Pulmonary artery endothelial cell (primary cell): ENCODE data around the gene ATP6V0E2. TPM values are rescaled to one million over a fixed set of nuclear protein-coding genes. Genes with fewer than 3 reads are reported as not detected.
A peak's percentile ranks its signal among the peaks of the same experiment; 100 is the strongest.

Source experiments
- DNase-seq: peaks from one replicate; pipeline ENCODE4 v3.0.0-alpha.2; 2011; ENCODE audit warnings: low read depth, low spot score
- total RNA-seq: library from RNA; depleted of rRNA; stranded (reverse); fragments of >200 nt; gene quantifications from 2 replicates; pipeline ENCODE4 v1.2.3, GENCODE V29; 2014

ATP6V0E2 gene
- total RNA-seq, 1 donor from 2014 or later = 20.8 TPM

DNA sequence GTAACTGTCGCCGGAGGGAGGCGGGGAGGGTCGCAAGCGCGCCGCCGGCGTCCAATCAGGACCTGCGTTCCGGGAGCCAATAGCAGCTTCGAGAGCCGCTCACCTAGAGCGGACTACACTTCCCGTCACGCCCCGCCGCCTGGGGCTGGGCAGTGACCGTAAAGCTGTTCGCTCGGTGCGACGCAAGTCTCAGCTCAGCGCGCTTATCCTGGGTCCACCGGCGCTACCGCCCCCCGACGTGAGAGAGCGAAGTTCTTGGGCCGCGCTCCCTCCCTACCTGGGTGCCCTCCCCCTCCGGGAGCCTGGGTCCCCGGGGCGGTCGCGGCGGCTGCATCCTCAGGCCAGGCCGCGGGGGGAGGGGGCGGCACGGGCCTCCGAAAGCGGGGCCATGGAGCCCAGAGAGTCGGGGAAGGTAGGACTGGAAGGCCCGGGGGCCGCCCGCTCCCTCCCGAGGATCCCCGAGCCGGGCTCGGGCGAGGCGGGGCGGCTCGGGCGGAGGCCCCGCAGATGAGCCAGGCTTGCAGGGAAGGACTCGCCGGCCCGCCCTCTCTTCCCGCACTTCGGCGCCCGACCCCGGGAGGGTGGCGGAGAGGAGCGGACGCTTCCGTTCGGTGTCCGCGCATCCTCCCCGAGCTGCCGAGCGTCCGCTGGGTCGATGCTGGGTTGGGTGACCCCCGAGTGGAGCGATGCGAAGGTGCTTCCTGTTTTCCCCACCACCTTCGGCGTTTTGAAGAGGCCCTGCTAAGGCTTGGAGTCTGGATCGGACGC lies 35.4 kb upstream of the ATP6V0E2 start, which contains the start of gene ZNF862:
Gene ZNF862, plus strand, starts transcription at position 152 of the 768 bp plus-strand sequence. Its CDS starts 237 bp downstream, at position 389.
- peak; percentile 93 for DNase-seq

DNA sequence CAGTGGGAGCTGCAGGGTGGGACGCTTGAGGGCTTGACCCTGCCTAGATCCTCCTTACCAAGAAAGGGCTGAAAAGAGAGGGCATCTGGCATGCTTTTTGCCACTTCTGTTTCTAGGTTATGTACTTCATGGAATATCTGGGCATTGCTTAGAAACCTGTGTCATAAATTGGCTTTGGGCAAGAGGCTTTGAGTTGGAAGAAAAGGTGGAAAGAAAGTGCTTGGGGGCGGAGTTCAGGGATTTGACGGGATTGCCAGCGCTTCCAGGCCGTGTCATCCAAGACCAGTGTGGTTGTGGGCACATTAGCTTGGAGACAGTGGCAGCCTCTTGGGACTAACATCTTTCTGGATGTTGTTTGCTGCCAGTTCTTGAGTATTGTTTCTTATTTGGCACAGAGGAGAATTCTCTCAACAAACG lies 34.8 kb upstream of the ATP6V0E2 start:
- DNase-seq = no peak

DNA sequence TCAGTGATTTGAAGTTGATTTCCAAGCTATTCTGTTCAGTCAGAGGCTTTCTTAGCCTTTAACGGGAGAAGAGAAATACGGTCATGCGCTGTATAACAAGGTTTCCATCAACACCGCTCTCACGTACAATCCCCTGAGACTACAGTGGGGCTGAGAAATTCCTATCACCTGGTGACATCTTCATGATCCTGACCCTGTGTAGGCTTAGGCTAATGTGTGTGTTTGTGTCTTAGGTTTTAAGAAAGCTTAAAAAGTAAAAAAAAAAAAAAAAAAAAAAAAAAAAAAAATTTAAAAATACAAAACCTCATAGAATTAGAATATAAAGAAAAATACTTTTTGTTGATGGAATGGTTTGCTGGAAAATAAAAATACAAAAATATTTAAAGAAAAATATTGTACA lies 33.8 kb upstream of the ATP6V0E2 start:
- DNase-seq = no peak

- DNase-seq = no peak
Observed at GRCh38 chr7:149843566-149843965, 30.2 kb upstream of the ATP6V0E2 start.

DNA sequence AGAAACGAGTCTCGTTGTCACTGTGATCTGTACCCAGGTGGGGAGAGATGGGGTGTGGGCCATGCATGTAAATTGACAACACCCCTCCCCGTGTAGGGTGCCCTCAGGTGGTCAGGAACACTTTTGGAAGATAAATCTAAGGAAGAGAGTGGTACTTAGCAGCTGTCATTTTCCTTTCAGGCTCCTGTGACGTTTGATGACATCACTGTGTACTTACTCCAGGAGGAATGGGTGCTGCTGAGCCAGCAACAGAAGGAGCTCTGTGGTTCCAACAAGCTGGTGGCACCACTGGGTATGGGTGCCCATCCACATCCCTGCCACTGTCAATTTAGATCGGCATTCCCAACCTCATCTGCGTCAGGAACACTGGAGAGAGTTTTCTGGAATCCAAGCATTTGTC lies 29.3 kb upstream of the ATP6V0E2 start:
- no peak for DNase-seq

GRCh38 chr7:149845257-149845980 lies 28.4 kb upstream of the ATP6V0E2 start:
- no peak for DNase-seq

- no peak for DNase-seq
Observed at GRCh38 chr7:149846021-149846420, 27.7 kb upstream of the ATP6V0E2 start.

GRCh38 chr7:149846436-149847046 lies 27.2 kb upstream of the ATP6V0E2 start:
- DNase-seq = no peak

GRCh38 chr7:149849174-149849573 lies 24.6 kb upstream of the ATP6V0E2 start:
- no peak for DNase-seq

DNA sequence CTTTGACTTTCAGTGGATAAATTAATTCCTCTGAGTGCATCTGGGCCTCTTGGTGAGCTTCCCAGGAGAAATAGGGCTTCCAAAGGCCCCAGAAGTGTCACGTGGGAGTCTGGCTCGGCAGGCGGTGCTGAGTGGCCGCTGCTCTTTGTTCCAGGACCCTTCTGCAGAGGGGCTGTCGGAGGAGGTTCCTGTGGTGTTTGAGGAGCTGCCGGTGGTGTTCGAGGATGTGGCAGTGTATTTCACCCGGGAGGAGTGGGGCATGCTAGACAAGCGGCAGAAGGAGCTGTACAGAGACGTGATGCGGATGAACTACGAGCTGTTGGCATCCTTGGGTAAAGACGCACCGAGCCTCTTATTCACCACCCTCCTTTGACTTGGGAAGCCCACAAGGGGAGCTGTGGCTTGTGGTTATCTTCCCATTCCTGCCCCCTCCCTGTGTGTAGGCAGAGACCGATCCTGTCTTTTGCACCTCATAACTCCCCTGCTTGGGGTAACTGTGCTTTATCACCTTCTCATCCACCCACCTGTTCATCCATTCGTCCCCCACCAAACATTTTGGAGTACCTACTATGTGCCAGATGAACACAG lies 23.7 kb upstream of the ATP6V0E2 start:
- no peak for DNase-seq

DNA sequence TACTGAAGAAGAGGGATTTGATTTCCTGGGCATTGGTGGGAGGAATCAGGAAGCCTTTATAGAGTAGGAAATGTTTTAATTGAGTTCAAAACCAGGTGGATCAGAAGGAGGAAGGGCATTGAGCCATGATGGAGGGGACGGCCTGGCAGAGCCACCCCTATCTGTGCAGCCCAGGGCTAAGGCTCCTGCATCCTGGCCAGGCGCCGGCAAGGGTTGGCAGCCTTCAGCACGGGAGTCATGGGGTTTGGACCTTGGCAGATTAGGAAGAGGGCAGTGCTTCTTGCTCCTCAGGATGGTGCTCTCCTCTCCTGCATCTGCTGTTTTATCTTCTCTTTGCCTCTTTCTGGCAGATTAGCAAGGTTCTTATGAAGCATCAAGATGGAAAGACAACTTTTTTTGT lies 23.1 kb upstream of the ATP6V0E2 start:
- no peak for DNase-seq

GRCh38 chr7:149851449-149851848 lies 22.3 kb upstream of the ATP6V0E2 start:
- no peak for DNase-seq

- no peak for DNase-seq
Observed at GRCh38 chr7:149853157-149853556, 20.6 kb upstream of the ATP6V0E2 start.

DNA sequence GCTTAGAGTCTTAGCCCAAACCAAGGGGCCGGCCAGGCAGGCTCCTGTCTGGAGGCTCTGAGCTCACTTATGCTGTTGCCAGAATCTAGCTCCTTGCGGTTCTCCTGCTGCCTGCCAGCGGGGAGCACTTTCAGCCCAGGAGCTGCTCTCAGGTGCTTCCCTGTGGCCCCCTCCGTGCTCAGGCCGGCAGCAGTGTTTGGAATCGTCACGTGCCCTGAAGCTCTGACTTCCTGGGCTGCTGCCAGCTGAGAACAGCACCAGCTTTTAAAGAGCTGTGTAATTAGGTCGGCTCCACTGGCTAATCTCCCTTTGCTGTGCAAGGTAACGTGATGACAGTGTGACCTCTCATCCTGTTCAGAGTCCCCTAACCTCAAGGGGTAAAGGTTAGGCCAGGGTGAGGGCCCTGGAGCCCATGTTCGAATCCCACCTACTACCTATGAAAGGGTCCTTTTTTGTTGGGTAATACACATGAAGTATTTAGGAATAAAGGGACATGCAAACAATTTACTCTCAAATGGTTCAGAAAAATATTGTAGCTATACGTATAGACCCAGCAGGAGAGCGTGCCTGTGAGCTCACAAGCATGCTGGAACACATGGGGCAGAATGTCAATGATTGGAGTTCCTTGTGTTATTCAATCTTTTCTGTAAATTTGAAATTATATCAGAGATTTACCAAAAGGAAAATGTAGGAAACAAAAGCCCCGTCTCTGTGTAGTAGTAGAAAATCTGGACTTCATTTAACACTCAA lies 19.0 kb upstream of the ATP6V0E2 start:
- no peak for DNase-seq

GRCh38 chr7:149855361-149856305 lies 18.1 kb upstream of the ATP6V0E2 start:
- DNase-seq = no peak

DNA sequence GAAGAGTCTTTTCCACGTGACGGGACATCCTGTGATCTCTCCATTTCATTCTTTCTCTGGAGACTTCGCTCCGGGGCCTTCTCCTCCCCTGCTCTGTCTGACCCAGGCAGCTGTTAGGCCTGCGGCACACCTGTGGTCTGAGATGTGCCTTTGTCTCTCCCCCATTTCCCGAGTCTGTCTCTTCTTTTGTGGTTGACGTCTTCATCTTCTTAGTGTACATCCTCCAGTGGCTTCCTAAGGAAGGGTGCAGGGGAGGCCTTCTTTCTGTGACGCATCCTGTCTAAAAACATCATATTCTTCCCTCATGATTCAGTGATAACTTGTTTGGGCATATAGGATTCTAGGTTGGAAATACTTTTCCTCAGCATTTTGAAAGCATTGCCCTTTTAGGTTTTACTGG lies 17.2 kb upstream of the ATP6V0E2 start:
- DNase-seq = no peak

DNA sequence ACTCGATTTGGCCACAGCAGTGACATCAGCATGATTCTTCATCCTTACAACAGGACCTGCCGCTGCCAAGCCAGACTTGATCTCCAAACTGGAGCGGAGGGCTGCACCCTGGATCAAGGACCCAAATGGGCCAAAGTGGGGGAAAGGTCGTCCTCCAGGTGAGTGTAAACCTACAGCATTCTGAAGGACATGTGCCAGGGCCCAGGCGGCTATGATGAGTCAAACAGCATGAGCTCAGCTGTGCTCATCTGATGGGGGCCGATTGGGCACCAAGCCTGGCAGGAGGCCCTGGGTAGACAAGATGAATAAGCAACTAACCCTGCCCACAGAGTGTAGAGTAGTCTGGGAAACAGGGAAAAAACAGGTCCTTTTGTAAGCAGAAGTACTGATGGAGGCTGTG lies 14.4 kb upstream of the ATP6V0E2 start:
- DNase-seq = no peak

DNA sequence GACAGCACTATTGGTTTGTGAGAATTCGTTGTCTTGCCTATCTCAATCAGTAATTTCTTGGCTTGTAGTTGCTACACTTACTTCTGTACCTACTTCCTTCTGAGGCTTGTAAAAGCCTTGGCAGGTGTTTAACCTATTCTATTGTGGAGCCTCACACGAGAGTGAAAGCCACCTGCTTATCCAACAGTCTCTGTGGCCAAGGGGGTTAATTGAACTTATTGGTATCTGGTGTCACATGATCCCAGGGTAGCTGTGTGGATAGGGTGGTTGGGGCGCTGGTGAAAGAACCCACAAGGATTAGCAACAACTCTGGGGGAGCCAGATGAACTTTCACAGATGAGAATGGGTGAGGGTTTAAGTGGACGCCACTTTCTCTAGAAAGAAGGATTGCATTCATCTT lies 13.9 kb upstream of the ATP6V0E2 start:
- no peak for DNase-seq

DNA sequence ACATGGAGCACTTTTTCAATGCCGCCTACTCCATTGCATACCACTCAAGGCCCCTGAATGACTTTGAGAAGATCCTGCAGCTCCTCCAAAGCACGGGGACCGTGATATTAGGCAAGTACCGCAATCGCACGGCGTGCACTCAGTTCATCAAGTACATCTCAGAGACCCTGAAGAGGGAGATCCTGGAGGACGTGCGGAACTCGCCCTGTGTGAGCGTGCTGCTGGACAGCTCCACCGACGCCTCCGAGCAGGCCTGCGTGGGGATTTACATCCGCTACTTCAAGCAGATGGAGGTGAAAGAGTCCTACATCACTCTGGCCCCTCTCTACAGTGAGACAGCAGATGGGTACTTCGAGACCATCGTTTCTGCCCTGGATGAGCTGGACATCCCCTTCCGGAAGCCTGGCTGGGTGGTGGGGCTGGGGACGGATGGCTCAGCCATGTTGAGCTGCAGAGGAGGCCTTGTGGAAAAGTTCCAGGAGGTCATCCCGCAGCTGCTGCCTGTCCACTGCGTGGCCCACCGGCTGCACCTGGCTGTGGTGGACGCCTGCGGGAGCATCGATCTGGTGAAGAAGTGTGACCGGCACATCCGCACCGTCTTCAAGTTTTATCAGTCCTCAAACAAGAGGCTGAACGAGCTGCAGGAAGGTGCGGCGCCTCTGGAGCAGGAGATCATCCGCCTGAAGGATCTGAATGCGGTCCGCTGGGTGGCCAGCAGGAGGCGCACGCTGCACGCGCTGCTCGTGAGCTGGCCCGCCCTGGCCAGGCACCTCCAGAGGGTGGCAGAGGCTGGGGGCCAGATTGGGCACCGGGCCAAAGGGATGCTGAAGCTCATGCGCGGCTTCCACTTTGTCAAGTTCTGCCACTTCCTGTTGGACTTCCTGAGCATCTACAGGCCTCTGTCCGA lies 12.7 kb upstream of the ATP6V0E2 start:
- DNase-seq = no peak
